Body of pancreas (tissue), 4 donors: ENCODE measurements around the gene AMPD3.

ENCODE experiments used
- POLR2A ChIP-seq, 3 donors: fragments of 450-650 bp; IDR thresholded peaks; one replicate each; pipeline ENCODE4 v1.6.1; 2016; ENCODE audit warnings: antibody characterized with exemption in 3 of 3, mild to moderate bottlenecking in 2 of 3
- TF ChIP-seq, protein P1 (sequence below), 7 experiments: fragments of 450-650 bp in 4 of 7; fragments of 200-600 bp in 3 of 7; sonication (generic) in 3 of 7; IDR thresholded peaks; one replicate each; pipeline ENCODE4 v1.5.1; 2016 to 2019; ENCODE audit warnings: antibody characterized with exemption in 7 of 7

DNA sequence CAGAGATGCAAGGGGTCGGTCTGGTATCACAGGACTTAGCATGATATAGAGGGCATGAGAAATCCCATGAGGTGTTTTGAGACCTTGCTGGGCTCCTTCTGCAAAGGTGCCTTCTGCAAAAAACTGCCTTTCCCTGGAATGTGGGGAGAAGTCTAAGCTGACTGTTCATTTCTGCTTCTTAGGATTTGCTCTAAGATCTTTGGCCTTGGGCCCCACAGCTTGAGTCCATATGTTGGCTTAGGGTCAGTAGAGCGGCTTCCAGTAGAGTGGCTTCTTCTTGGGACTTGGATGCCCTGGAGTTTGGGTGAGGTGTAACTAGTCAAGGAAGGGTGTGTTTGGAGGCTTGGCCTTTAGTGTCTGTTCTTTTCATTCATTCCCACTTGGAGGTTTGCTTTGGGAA is 37.0 kb downstream of the AMPD3 start:
- TF ChIP-seq, protein P1, sequence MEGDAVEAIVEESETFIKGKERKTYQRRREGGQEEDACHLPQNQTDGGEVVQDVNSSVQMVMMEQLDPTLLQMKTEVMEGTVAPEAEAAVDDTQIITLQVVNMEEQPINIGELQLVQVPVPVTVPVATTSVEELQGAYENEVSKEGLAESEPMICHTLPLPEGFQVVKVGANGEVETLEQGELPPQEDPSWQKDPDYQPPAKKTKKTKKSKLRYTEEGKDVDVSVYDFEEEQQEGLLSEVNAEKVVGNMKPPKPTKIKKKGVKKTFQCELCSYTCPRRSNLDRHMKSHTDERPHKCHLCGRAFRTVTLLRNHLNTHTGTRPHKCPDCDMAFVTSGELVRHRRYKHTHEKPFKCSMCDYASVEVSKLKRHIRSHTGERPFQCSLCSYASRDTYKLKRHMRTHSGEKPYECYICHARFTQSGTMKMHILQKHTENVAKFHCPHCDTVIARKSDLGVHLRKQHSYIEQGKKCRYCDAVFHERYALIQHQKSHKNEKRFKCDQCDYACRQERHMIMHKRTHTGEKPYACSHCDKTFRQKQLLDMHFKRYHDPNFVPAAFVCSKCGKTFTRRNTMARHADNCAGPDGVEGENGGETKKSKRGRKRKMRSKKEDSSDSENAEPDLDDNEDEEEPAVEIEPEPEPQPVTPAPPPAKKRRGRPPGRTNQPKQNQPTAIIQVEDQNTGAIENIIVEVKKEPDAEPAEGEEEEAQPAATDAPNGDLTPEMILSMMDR (IDR thresholded peaks at IDR 0.05), result no peak
- no peak for TF ChIP-seq POLR2A (IDR thresholded peaks at IDR 0.05)
